GM04503 (cell line): Measurements from ENCODE around the gene CAP1.
"Not testable (repeated sequence)": the region's sequence is repeated elsewhere in the genome, so short reads cannot be mapped to it uniquely, and the experiment has no call there.

Source experiments
- DNase-seq: peaks from one replicate; pipeline ENCODE4 v3.0.0-alpha.2; 2012; ENCODE audit warnings: low read depth

The CAP1 gene

DNA sequence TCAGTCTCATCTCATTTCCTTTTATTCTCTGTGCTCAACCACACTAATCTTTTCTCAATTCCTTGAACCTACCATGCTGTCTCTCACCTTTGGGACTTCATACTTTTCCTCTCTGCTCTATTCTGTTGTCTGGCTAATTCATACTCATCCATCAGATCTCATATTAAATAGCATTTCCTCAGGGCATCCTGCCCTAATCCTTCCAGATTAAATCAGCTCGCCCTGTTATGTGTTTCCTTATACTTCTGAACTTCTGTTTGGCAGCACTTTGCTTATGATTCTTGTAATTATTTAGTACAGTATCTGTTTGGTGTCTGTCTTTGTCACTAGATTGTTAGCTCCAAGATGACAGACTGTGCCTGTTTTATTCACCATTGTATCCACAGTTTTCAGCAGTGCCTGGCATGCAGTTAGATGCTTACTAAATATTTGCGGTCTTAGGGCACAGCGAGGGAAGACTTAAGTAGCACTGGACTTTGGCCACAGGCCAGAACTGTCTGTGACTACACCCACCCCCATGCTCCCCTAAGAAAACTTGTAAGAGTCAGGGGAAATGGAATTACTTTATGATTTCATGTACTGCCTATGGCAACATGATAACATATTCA is 9.9 kb upstream of the CAP1 start:
- no peak for DNase-seq

DNA sequence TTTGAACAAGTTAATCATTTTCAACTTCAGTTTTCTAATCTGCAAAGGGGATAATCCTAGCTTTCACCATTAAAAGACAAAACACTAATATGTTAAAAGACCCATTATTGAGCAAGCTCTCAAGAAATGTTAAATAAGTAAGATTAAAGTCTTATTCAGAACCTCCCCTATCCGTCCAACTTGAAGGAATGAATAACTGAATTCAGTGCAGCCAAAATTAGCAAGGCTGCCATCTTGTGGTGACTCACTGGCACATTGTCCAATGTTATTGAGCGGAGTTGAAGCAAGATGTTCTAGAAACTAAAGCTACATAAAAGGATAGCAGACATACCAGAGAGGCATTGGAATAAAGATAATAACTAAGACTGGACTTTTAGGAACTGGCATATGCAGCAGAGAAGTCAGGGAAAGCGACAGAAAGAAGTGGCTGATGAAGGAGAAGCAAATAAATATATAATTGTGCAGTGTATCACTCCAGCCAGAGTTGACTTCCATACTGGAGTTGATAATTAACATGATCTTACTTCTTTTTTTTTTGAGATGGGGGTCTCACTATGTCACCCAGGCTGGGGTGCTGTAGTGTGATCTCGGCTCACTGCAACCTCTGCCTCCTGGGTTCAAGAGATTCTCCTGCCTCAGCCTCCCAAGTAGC is 8.2 kb upstream of the CAP1 start:
- DNase-seq: no peak

- DNase-seq: no peak
Observed at GRCh38 chr1:40034869-40035268, 5.7 kb upstream of the CAP1 start.

DNA sequence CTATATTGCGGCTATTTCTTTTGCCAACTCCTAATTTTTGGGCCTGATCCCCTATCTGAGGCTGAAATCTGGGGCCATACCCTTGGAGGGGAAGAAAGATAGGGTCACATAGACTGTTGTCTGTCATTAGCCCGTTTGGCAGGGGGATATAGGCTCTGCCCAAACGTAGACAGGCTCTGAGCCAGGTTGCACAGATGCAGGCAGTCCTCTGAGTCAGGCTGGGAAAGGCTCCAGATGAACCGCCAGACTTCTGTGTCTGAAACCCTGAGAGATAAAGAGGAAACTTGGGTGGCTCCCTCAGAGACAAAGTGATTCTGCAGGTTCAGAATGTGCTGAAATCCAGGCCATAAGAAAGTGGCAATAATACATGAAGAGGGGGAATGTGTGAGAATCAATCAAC is 4.0 kb upstream of the CAP1 start:
- no peak for DNase-seq

DNA sequence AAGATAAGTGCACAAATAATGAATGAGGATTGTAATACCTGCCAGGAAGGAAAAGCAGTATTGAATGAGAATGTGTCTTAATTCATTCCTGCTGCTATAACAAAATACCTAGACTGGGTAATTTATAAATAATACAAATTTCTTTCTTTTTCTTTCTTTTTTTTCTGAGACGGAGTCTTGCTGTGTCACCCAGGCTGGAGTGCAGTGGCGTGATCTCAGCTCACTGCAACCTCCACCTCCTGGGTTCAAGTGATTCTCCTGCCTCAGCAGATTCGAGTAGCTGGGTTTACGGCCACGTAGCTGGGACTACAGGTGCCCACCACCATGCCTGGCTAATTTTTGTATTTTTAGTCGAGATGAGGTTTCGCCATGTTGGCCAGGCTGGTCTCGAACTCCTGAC is 3.3 kb upstream of the CAP1 start:
- DNase-seq: not testable (repeated sequence)

- no peak for DNase-seq
Observed at GRCh38 chr1:40038697-40039096, 1.8 kb upstream of the CAP1 start.

DNA sequence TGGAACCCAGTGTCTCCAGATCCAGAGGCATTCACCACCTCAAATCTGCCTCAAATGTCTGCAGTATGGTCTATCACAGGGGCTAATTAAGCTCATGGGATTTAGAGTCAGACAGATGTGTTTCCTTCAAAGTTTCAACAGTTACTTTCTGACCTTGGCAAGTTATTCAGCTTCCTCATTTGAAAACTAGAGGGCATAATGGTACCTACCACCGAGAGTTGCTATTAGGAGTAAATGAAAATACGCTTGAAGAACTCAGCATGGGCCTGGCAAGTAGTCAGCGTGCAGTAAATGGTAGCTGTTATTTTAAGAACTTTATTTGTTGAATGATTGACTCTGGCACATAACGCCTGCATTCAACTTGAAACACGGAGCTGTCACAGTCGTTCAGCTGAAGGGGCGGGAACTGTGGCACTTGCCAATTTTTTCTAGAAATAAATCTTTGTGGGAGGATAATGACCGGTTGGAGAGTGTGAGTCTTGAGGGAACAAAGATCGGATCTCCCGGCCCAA is 1.2 kb upstream of the CAP1 start:
- DNase-seq: no peak

- DNase-seq: peak; percentile 69
Observed at GRCh38 chr1:40039757-40040510, 595 bp upstream of the CAP1 start.

DNA sequence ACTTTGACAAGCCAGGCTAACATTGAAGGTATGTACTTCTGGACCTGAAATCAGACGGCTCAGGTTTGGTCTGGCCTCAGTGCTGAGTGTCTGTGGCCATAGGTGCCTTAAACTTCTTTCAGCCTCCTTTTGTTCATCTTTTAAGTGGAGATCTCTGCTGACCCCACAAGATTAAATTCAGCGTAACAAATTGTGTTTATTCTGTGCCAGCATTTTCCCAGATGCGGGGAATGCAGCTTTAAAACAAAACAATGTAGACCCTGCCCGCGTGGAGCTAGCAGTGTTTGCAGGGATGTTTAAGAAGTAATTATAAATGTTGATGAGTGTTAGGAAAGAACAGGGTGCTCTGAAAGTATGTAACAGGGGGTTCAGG is 923 bp downstream of the CAP1 start:
- no peak for DNase-seq

- no peak for DNase-seq
Observed at GRCh38 chr1:40042341-40042740, 1.8 kb downstream of the CAP1 start.

DNA sequence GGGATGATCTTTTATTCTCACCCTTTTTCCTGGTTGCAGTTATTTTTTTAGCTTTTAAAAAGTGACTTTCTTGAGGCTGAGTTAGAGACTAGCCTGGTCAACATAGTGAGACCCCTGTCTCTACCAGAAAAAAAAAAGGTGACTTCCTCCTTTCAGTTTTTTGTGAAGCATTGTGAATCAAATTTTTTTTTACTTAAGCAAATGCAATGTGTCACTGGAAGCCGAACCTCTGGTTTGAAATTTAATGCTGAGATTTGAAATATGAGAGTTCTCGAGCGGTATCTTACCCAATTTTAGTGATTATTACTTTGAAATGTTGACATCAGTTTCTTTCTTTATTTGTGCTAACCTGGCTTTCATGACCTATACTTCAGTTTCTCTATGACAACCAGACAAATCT is 3.6 kb downstream of the CAP1 start:
- DNase-seq: no peak

- DNase-seq: no peak
Observed at GRCh38 chr1:40045182-40045581, 4.7 kb downstream of the CAP1 start.

DNA sequence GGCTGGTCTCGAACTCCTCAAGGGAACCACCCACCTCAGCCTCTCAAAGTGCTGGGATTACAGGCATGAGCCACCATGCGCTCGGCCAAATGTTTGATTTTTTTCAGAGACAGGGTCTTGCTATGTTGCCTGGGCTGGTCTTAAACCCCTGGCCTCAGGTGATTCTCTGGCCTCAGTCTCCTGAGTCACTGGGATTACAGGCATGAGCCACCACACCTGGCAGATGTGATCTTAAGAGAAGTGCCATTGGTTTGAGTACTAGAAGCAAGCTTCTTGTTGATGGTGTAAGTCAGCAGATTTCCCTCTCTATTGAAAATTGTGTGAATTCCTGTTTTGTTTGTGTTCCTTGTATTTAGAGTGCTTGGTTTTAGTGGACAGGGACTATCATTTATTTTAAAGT is 5.2 kb downstream of the CAP1 start:
- no peak for DNase-seq

GRCh38 chr1:40047276-40047675 is 6.7 kb downstream of the CAP1 start:
- no peak for DNase-seq

DNA sequence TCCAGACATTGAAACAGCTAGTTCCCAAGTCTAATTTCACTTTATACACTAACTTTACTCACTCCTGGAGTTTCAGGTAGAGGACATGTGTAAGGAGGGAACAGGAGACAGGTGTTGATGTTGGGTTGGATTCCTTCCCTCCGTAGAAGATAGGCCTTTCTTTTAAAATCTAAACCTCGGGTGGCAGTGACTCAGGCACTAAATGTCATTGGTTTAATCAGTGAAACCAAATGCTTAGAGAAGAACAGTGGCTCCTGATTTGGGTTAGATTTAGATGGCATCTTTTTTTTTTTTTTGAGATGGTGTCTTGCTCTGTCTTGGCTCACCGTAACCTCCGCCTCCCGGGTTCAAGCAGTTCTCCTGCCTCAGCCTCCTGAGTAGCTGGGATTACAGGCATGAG is 7.2 kb downstream of the CAP1 start:
- no peak for DNase-seq

DNA sequence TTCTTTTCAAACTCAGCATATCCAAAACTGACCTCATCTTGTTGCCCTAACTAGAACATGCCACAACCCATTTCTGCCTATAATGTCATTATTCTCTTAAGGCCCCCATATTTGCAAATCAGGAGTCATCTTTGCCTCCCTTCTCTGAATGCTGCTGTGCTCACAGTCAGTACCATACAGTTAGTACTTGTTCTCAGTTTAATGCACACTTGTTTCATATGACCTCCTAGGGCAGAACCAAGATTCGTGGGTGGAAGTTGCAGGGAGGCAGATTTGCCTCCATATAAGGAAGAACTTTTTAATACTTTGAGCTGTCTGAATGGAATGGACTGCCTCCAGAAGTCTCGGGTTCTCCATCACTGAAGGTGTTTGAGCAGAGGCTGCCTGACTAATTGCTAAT is 9.2 kb downstream of the CAP1 start:
- DNase-seq: no peak

GRCh38 chr1:40050863-40051262 is 10.3 kb downstream of the CAP1 start:
- DNase-seq: no peak

DNA sequence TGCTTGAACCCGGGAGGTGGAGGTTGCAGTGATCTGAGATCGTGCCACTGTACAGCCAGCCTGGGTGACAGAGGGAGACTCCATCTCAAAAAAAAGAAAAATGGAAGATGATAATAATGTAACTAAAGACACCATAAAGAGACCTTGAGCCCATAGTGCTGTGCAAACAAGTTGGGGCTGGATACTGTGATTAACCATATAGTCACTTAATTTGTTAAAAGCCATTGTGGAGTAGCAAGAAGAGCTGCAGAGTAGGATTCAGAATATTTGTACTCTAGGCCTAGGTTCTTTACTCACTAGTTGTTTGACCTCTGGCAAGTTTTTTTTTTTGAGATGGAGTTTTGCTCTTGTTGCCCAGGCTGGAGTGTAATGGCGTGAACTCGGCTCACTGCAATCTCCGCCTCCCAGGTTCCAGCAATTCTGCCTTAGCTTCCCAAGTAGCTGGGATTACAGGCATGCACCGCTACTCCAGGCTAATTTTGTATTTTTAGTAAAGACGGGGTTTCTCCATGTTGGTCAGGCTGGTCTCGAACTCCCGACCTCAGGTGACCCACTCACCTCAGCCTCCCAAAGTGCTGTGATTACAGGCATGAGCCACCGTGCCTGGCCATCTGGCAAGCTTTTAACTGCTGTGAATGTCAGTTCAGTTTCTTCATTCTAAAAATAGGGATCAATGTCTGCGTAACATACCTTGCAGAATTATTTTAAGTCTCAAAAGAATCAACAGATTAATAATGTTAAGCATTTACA is 12.8 kb downstream of the CAP1 start:
- DNase-seq: no peak

DNA sequence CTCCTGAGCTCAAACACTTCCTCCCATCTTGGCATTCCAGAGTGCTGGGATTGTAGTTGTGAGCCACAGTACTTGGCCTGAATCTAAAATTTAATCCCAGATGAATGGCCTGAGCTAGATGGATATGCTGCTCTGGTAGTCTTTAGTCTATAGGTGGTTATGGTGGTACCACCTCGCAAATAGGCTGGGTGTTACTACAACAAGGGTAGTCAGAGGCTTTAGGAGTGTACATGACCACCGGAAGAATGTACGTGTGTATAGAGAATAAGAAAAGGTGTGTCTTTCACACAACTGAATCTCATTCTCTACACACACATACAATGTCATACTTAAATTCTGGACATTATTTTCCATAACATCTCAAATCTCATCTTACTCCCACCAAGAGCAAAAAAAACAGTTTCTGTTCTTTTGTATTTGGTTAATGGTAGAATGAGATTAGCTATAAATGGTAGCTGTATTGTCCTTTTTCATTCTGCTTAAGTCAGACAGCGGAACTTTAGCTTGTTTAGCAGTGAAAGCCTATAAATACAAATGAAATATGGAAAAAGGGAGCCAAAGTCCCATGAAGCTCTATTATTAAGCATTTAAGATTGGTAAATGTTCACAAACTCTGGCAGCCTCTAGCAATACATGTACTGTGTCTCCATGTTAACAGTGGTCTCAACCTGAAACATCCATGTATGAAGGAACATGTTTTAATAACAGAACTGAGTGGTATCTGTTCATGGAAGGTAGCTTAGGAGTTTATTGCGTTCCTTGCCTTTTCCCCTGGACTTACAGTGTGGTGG is 16.2 kb downstream of the CAP1 start:
- DNase-seq: no peak

DNA sequence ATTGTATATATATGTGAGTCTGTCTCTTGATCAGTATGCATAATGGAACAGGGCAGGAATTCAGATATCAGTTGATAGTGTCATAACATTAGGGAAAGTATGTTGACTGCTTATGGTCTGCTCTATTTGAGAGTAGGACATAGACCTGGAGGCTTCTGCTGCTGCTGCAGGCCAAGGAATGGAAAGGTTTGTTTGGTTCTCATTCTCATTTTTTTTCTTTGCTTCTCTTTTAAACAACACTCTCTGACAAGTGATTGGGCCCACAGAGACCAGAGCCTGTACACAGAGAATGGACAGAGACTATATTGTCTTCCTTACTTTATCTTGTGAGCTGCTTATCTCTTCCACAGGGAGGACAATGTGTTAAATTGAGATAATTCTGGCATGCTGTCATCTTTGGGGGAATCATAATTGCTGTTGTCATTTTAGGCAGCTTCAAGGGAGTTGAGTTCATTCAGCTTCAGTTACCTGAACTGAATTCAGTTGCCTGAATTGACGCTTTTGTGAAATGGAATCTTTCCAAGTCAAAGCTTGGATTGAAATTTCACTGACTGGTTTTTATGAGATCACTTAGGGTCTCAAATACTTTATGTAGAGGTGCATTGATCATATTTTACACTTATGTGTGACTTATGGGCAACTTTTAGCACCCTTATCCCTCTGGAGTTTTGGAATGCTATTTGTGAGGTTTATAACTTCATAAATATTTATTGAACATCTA is 16.9 kb downstream of the CAP1 start:
- no peak for DNase-seq

DNA sequence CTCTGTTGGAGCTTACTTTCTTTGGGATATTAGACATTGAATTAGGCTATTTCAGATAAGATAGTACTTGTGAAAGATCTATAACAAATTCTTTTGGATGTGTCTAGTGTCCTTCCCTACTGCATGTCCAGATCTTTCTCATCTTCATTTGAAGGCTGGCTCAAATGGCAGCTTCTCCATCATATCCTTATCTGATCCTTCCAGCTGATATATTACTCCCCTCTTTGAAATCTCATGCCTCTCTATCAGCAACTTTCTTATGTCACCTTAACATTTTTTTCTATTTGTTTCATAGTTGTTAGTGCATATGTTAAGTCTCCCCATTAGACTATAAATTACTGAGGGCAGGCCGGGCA is 17.5 kb downstream of the CAP1 start:
- no peak for DNase-seq
